HG02642 (cell line): ENCODE results near the gene GSK3B.

Source experiments
- ATAC-seq: cut with Tn5 transposase; IDR thresholded peaks from one replicate; pipeline ENCODE4 v1.9.1; 2021; ENCODE audit warnings: mild to moderate bottlenecking; ENCODE audit not compliant: unreplicated experiment, poor library complexity

Gene GSK3B

GRCh38 chr3:119964294-119964693 lies 130.0 kb downstream of the GSK3B start:
- no peak for ATAC-seq

- ATAC-seq: no peak
Observed at GRCh38 chr3:119955972-119956371, 138.3 kb downstream of the GSK3B start.

- ATAC-seq: no peak
Observed at GRCh38 chr3:119950666-119951325, 143.5 kb downstream of the GSK3B start.

- no peak for ATAC-seq
Observed at GRCh38 chr3:119945291-119945690, 149.0 kb downstream of the GSK3B start.

- no peak for ATAC-seq
Observed at GRCh38 chr3:119944091-119944490, 150.2 kb downstream of the GSK3B start.

GRCh38 chr3:119939077-119939476 lies 155.2 kb downstream of the GSK3B start:
- ATAC-seq: no peak

- peak; percentile 99 for ATAC-seq
Observed at GRCh38 chr3:119937229-119937628, 157.0 kb downstream of the GSK3B start.

GRCh38 chr3:119934249-119934648 lies 160.0 kb downstream of the GSK3B start:
- no peak for ATAC-seq

GRCh38 chr3:119933207-119933606 lies 161.0 kb downstream of the GSK3B start:
- ATAC-seq: no peak

GRCh38 chr3:119930286-119930685 lies 164.0 kb downstream of the GSK3B start:
- no peak for ATAC-seq

GRCh38 chr3:119927190-119927589 lies 167.1 kb downstream of the GSK3B start:
- no peak for ATAC-seq

GRCh38 chr3:119924111-119925094 lies 169.8 kb downstream of the GSK3B start:
- no peak for ATAC-seq

- no peak for ATAC-seq
Observed at GRCh38 chr3:119918992-119919933, 175.0 kb downstream of the GSK3B start.

- ATAC-seq: no peak
Observed at GRCh38 chr3:119913021-119913420, 181.2 kb downstream of the GSK3B start.

GRCh38 chr3:119912220-119912619 lies 182.0 kb downstream of the GSK3B start:
- ATAC-seq: no peak

- ATAC-seq: no peak
Observed at GRCh38 chr3:119911748-119912147, 182.5 kb downstream of the GSK3B start.

- ATAC-seq: no peak
Observed at GRCh38 chr3:119902061-119902460, 192.2 kb downstream of the GSK3B start.

- ATAC-seq: no peak
Observed at GRCh38 chr3:119901148-119901547, 193.1 kb downstream of the GSK3B start.

GRCh38 chr3:119899192-119899511 lies 195.1 kb downstream of the GSK3B start:
- no peak for ATAC-seq

GRCh38 chr3:119898478-119899191 lies 195.6 kb downstream of the GSK3B start:
- ATAC-seq: no peak
